H1 (cell line): ENCODE results near the gene HOXB6. TPM values are rescaled to one million over a fixed set of nuclear protein-coding genes. Genes with fewer than 3 reads are reported as not detected.

Source experiments
- CTCF ChIA-PET: fragments of 300-600 bp; sonication (Branson Sonifier 250); formaldehyde crosslinking; loops from one replicate; lab custom pipeline; 2021; ENCODE audit not compliant: partially characterized antibody; lab: Charles Lee
- POLR2A ChIA-PET: fragments of 300-600 bp; sonication (Branson Sonifier 250); formaldehyde crosslinking; loops from one replicate; lab custom pipeline; 2021; ENCODE audit warnings: inconsistent platforms; ENCODE audit not compliant: partially characterized antibody; lab: Charles Lee
- DNase-seq, 2 experiments: peaks; one replicate each; pipeline versions ENCODE4 v3.0.0 to v3.0.0-alpha.2; 2010 to 2022; ENCODE audit warnings: low spot score in 2 of 2, low read depth in 1 of 2, mixed read lengths in 1 of 2
- FAIRE-seq: peaks from 2 replicates; lab custom pipeline; 2011; peaks lifted over from hg19 to GRCh38; lab: Jason Lieb, UNC
- H2AFZ ChIP-seq: 2 replicates; pipeline ENCODE4 v1.8.1; 2012; ENCODE audit warnings: low read length, inconsistent platforms
- H2AK5ac ChIP-seq: 2 replicates; pipeline ENCODE4 v1.6.1; 2013; ENCODE audit warnings: low read depth, low read length
- H2BK120ac ChIP-seq: replicated peaks from 2 replicates; pipeline ENCODE3; 2013; ENCODE audit warnings: low read depth, low read length, inconsistent platforms
- H2BK12ac ChIP-seq: 2 replicates; pipeline ENCODE4 v1.6.1; 2013; ENCODE audit warnings: low read depth, low read length
- H2BK15ac ChIP-seq: 2 replicates; pipeline ENCODE4 v1.6.1; 2013; ENCODE audit warnings: low read length
- H2BK20ac ChIP-seq: 2 replicates; pipeline ENCODE4 v1.6.1; 2013; ENCODE audit warnings: low read length
- H2BK5ac ChIP-seq: 2 replicates; pipeline ENCODE4 v1.6.1; 2013; ENCODE audit warnings: low read depth, low read length
- H3K14ac ChIP-seq: 2 replicates; pipeline ENCODE4 v1.6.1; 2013; ENCODE audit warnings: inconsistent platforms; ENCODE audit not compliant: insufficient read length
- H3K18ac ChIP-seq: 2 replicates; pipeline ENCODE4 v1.6.1; 2013; ENCODE audit warnings: low read length; ENCODE audit errors: extremely low read depth
- H3K23ac ChIP-seq: 2 replicates; pipeline ENCODE4 v1.6.1; 2013; ENCODE audit warnings: inconsistent platforms; ENCODE audit not compliant: insufficient read length
- H3K23me2 ChIP-seq: 2 replicates; pipeline ENCODE4 v1.6.1; 2013; ENCODE audit warnings: low read depth, low read length
- H3K27ac ChIP-seq: 2 replicates; pipeline ENCODE4 v1.6.1; 2011; ENCODE audit warnings: low read depth, low read length, inconsistent platforms
- H3K27me3 ChIP-seq, 4 experiments: replicated peaks in 1 of 4; 1 replicate in 1 of 4; 2 replicates in 3 of 4; pipeline versions ENCODE4 v1.6.1 to v1.8.1; 2011 to 2013; ENCODE audit warnings: low read length in 3 of 4, mild to moderate bottlenecking in 3 of 4, inconsistent platforms in 2 of 4, mixed read lengths in 2 of 4, moderate library complexity in 1 of 4; ENCODE audit not compliant: control insufficient read depth in 3 of 4, insufficient read depth in 3 of 4; ENCODE audit errors: extremely low read depth in 1 of 4
- H3K36me3 ChIP-seq, 4 experiments: 2 replicates each; pipeline versions ENCODE4 v1.6.1 to v1.8.1; 2011 to 2013; ENCODE audit warnings: mild to moderate bottlenecking in 4 of 4, low read length in 3 of 4, moderate library complexity in 2 of 4, control low read depth in 1 of 4, inconsistent platforms in 1 of 4; ENCODE audit not compliant: insufficient read depth in 4 of 4, control insufficient read depth in 2 of 4
- H3K4ac ChIP-seq: replicated peaks from 2 replicates; pipeline ENCODE3; 2013; ENCODE audit warnings: low read length, low read depth, mixed read lengths, inconsistent platforms; ENCODE audit not compliant: insufficient read length
- H3K4me1 ChIP-seq, 4 experiments: replicated peaks in 1 of 4; 1 replicate in 1 of 4; 2 replicates in 3 of 4; pipeline versions ENCODE4 v1.6.1 to v1.8.1; 2011 to 2013; ENCODE audit warnings: low read length in 3 of 4, inconsistent platforms in 2 of 4, mixed read lengths in 1 of 4; ENCODE audit not compliant: insufficient read depth in 4 of 4, control insufficient read depth in 3 of 4
- H3K4me2 ChIP-seq, 2 experiments: 2 replicates each; pipeline versions ENCODE4 v1.6.1 to v1.8.1; 2011 to 2013; ENCODE audit warnings: low read depth in 2 of 2, low read length in 2 of 2, control low read depth in 1 of 2, inconsistent platforms in 1 of 2, mild to moderate bottlenecking in 1 of 2; ENCODE audit not compliant: insufficient read depth in 1 of 2
- H3K4me3 ChIP-seq, 4 experiments: fragments of 200-600, 300-600 bp in 1 of 4; sonication (generic), shearing (Covaris generic), sonication (Bioruptor Twin) in 1 of 4; 2 replicates each; pipeline versions ENCODE4 v1.5.1 to v1.8.1; 2011 to 2016; ENCODE audit warnings: low read length in 4 of 4, low read depth in 3 of 4, control low read depth in 2 of 4, inconsistent platforms in 2 of 4, mild to moderate bottlenecking in 2 of 4, mixed read lengths in 1 of 4, moderate library complexity in 1 of 4; ENCODE audit not compliant: insufficient read depth in 2 of 4; ENCODE audit errors: extremely low read depth in 1 of 4
- H3K56ac ChIP-seq: replicated peaks from 2 replicates; pipeline ENCODE3; 2013; ENCODE audit warnings: low read depth, mild to moderate bottlenecking, mixed read lengths, low read length, inconsistent platforms; ENCODE audit not compliant: insufficient read length
- H3K79me1 ChIP-seq: 2 replicates; pipeline ENCODE4 v1.6.1; 2013; ENCODE audit warnings: low read depth, low read length, control low read depth
- H3K79me2 ChIP-seq, 2 experiments: 2 replicates each; pipeline versions ENCODE4 v1.6.1 to v1.8.1; 2012 to 2013; ENCODE audit warnings: low read length in 2 of 2, mild to moderate bottlenecking in 2 of 2, inconsistent platforms in 1 of 2; ENCODE audit not compliant: insufficient read depth in 2 of 2, control insufficient read depth in 1 of 2
- H3K9ac ChIP-seq, 4 experiments: replicated peaks in 1 of 4; 1 replicate in 1 of 4; 2 replicates in 3 of 4; pipeline versions ENCODE4 v1.6.1 to v1.8.1; 2011 to 2013; ENCODE audit warnings: low read depth in 3 of 4, low read length in 3 of 4, control low read depth in 2 of 4, mild to moderate bottlenecking in 2 of 4, moderate library complexity in 2 of 4, inconsistent platforms in 1 of 4; ENCODE audit errors: extremely low read depth in 1 of 4
- H3K9me3 ChIP-seq, 2 experiments: 2 replicates each; pipeline versions ENCODE4 v1.6.1 to v1.8.1; 2012 to 2013; ENCODE audit warnings: mild to moderate bottlenecking in 2 of 2, moderate library complexity in 2 of 2, control low read depth in 1 of 2, inconsistent platforms in 1 of 2, low read depth in 1 of 2, low read length in 1 of 2, mixed read lengths in 1 of 2; ENCODE audit not compliant: insufficient read depth in 2 of 2
- H4K20me1 ChIP-seq, 2 experiments: replicated peaks in 1 of 2; 2 replicates each; pipeline versions ENCODE3 to v1.8.1; 2011 to 2013; ENCODE audit warnings: inconsistent platforms in 2 of 2, low read length in 2 of 2, mild to moderate bottlenecking in 1 of 2; ENCODE audit not compliant: insufficient read depth in 2 of 2, control insufficient read depth in 1 of 2
- H4K5ac ChIP-seq: 2 replicates; pipeline ENCODE4 v1.6.1; 2013; ENCODE audit warnings: low read length, low read depth, mixed read lengths, inconsistent platforms; ENCODE audit not compliant: insufficient read length
- H4K8ac ChIP-seq: 2 replicates; pipeline ENCODE4 v1.8.0; 2013; ENCODE audit warnings: mild to moderate bottlenecking, moderate library complexity, low read length, inconsistent platforms; ENCODE audit not compliant: insufficient read depth; ENCODE audit errors: extremely low read depth
- H4K91ac ChIP-seq: replicated peaks from 2 replicates; pipeline ENCODE3; 2013; ENCODE audit warnings: low read length, mixed read lengths, inconsistent platforms; ENCODE audit not compliant: insufficient read length
- CHD2 ChIP-seq: IDR thresholded peaks from 2 replicates; pipeline ENCODE4 v1.6.1; 2012; ENCODE audit warnings: low read length, improper control_type of control experiment
- JUND ChIP-seq: IDR thresholded peaks from 2 replicates; pipeline ENCODE4 v1.6.1; 2011; ENCODE audit warnings: mild to moderate bottlenecking, improper control_type of control experiment, low read length
- KDM4A ChIP-seq: IDR thresholded peaks from one replicate; pipeline ENCODE4 v1.7.1; 2012; ENCODE audit warnings: low read depth, mild to moderate bottlenecking, moderate library complexity, low read length, inconsistent platforms; ENCODE audit not compliant: severe bottlenecking
- NANOG ChIP-seq: IDR thresholded peaks from 2 replicates; pipeline ENCODE4 v1.6.1; 2011; ENCODE audit warnings: low read length, low read depth, mild to moderate bottlenecking, inconsistent platforms; ENCODE audit not compliant: insufficient read depth, poor library complexity, severe bottlenecking
- RXRA ChIP-seq: IDR thresholded peaks from 2 replicates; pipeline ENCODE4 v1.6.1; 2011; ENCODE audit warnings: low read depth, mild to moderate bottlenecking, low read length, moderate library complexity; ENCODE audit not compliant: insufficient read depth
- SUZ12 ChIP-seq: fragments of 200-600 bp; sonication (generic); IDR thresholded peaks from 2 replicates; pipeline ENCODE4 v1.6.1; 2012; ENCODE audit warnings: mild to moderate bottlenecking, inconsistent platforms, low read length, moderate library complexity, mixed read lengths
- TAF7 ChIP-seq: optimal IDR thresholded peaks from 2 replicates; pipeline ENCODE3; 2011; ENCODE audit warnings: low read depth, mild to moderate bottlenecking, inconsistent platforms, low read length, moderate library complexity, borderline replicate concordance
- TBP ChIP-seq: IDR thresholded peaks from 2 replicates; pipeline ENCODE4 v1.6.1; 2011; ENCODE audit warnings: low read depth, low read length, improper control_type of control experiment
- YY1 ChIP-seq: IDR thresholded peaks from 2 replicates; pipeline ENCODE4 v1.6.1; 2011; ENCODE audit warnings: low read depth, mild to moderate bottlenecking, low read length
- ZNF274 ChIP-seq: IDR thresholded peaks from 2 replicates; pipeline ENCODE4 v1.7.0; 2012; ENCODE audit warnings: low read length, borderline replicate concordance; ENCODE audit errors: extremely low read depth
- WGBS, 2 experiments: shearing (Covaris generic) in 1 of 2; methylation state at CpG; one replicate each; pipeline versions ENCODE4 v1.1.6 to v1.1.7; 2013 to 2015; ENCODE audit warnings: low lambda C conversion rate in 2 of 2, mixed read lengths in 2 of 2, inconsistent platforms in 1 of 2, low coverage in 1 of 2, missing lambda C conversion rate in 1 of 2; ENCODE audit not compliant: insufficient replicate concordance in 2 of 2, insufficient coverage in 1 of 2, insufficient read length in 1 of 2; ENCODE audit errors: extremely low coverage in 1 of 2, missing lambda C conversion rate in 1 of 2; 5-methylcytosine and 5-hydroxymethylcytosine counted together
- polyA plus RNA-seq, 7 experiments: library from polyadenylated mRNA; depleted of rRNA in 3 of 7; stranded (reverse) in 5 of 7; unstranded in 2 of 7; fragments of >200 nt in 5 of 7; fragments of 200-250 nt in 2 of 7; gene quantifications; 1 replicate in 5 of 7; 2 replicates in 1 of 7; 4 replicates in 1 of 7; pipeline versions ENCODE4 v1.2.1 to v1.2.3, GENCODE V29; 2011 to 2013; ENCODE audit warnings: missing spikeins in 2 of 7, mixed read lengths in 2 of 7
- total RNA-seq: library from RNA; stranded (reverse); fragmentation: NEBNext Ultra II Directional; extraction: Animal tissue kit (Norgen Biotek cat#: 25700); gene quantifications from 2 replicates; pipeline ENCODE4 v1.2.1, GENCODE V29; 2021
- TF ChIP-seq, protein P1 (sequence below): IDR thresholded peaks from 2 replicates; pipeline ENCODE4 v1.6.1; 2012; ENCODE audit warnings: low read length, inconsistent platforms

The HOXB6 gene
- total and polyA plus RNA-seq, 2 of the 8 experiments (the other 6 are each of a cell fraction or from before 2014, with no cell fraction given), result not detected

DNA sequence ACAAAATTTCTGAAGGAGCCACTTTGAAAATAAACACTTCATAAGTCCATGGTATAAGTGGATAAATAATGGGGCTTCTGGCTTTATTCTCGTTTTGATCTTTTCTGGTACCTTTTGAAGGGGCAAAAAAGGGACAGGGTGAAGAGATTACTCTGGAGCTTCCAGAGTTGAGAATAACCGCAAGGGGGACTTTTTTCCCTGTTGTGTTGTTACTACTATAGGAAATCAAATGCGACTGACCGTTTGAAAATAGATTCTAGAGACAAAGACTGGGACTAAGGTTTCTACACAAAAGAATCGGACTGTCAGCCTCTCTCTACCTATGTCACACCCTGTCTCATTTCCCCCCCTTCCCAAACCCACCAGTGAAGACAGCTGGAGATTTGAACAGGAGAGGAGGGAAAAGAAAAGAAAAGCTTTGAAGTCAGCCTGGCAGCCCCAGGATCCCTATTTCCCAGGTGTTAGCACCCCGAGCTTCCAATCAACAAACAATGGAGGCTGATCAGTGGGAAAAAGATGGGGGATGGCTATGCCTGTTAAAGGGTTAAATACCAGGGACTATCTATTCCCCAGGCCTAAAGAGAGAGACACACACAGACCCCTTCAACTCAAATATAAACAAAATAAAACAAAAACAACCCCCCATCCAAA, 35.0 kb downstream of the HOXB6 start:
- Histone ChIP-seq H3K79me2 (no peaks in the 10 kb centered on the region), H2BK12ac (no peak overlapping the region), H3K4me3 (no peak overlapping the region), H3K36me3 (no peaks in the 10 kb centered on the region; a peak in 1 of 8 replicates), H3K18ac (no peak overlapping the region), H2BK120ac (no peak overlapping the region), H2AK5ac (no peak overlapping the region), H2BK20ac (no peak overlapping the region; the same call in 1 of the 2 replicates), H4K8ac (no peak overlapping the region), H3K79me1 (no peaks in the 10 kb centered on the region), H2BK15ac (no peak overlapping the region), H3K27ac (no peak overlapping the region), H3K9me3 (no peaks in the 10 kb centered on the region), H3K23ac (no peak overlapping the region), H4K91ac (no peak overlapping the region), H2BK5ac (no peak overlapping the region), H3K4ac (no peak overlapping the region), H4K5ac (no peak overlapping the region), H3K56ac (no peak overlapping the region), H3K23me2 (no peaks in the 10 kb centered on the region), H3K9ac (no peak overlapping the region), H3K14ac (no peak overlapping the region), H3K4me2 (no peak overlapping the region), H3K27me3 (peaks cover 99 to 100% (median 100%) of the 10 kb centered on the region in 4 experiments), H2AFZ (no peak overlapping the region), H3K4me1 (peaks cover 0 to 5% (median under 1%) of the 10 kb centered on the region in 4 experiments; a peak in 4 of 7 replicates), H4K20me1 (peaks cover 9 to 46% of the 10 kb centered on the region in 2 experiments)
- ChIA-PET POLR2A (interaction anchor here (1.8 kb wide), 1 partner anchor 13 kb away, joined by 8 read pairs; no protein-coding TSS in a partner anchor), CTCF (interaction anchor here (0.7 to 4.8 kb wide), 14 partner anchors 9 to 527 kb away, joined by 3 to 32 read pairs (median 4); partner anchors contain the start of gene HOXB5)
- DNase-seq (no peak), FAIRE-seq (no peak)
- 14% methylated on average over 6 of the region's 6 CpGs; no CpG with 5 or more reads in 1 of the 2 experiments for WGBS, 2 experiments
- TF ChIP-seq SUZ12 (no peak), JUND (no peak), TBP (no peak), YY1 (0 out of 2 replicates have a peak, but pooled peaks have one; percentile 26), NANOG (peak; percentile 70), TAF7 (no peak), RXRA (no peak), KDM4A (no peak), CHD2 (no peak), ZNF274 (no peak)
- TF ChIP-seq, protein P1, sequence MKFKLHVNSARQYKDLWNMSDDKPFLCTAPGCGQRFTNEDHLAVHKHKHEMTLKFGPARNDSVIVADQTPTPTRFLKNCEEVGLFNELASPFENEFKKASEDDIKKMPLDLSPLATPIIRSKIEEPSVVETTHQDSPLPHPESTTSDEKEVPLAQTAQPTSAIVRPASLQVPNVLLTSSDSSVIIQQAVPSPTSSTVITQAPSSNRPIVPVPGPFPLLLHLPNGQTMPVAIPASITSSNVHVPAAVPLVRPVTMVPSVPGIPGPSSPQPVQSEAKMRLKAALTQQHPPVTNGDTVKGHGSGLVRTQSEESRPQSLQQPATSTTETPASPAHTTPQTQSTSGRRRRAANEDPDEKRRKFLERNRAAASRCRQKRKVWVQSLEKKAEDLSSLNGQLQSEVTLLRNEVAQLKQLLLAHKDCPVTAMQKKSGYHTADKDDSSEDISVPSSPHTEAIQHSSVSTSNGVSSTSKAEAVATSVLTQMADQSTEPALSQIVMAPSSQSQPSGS, result no peak
